Thyroid gland (tissue), 4 donors: ENCODE results near the gene ATP6V0A1. TPM values are rescaled to one million over a fixed set of nuclear protein-coding genes. Genes with fewer than 3 reads are reported as not detected.

Source experiments
- DNase-seq, 2 donors: peaks; one replicate each; pipeline ENCODE4 v3.0.0-alpha.2; 2019
- H3K27ac ChIP-seq, 3 donors: fragments of 200-600 bp; sonication (generic); 1 replicate in 2 of 3; 2 replicates in 1 of 3; pipeline ENCODE4 v1.5.1; 2016 to 2019; ENCODE audit warnings: mild to moderate bottlenecking in 1 of 3, moderate library complexity in 1 of 3
- H3K27me3 ChIP-seq: fragments of 200-600 bp; sonication (generic); one replicate; pipeline ENCODE4 v1.5.1; 2019
- H3K36me3 ChIP-seq, 2 donors: fragments of 200-600 bp; sonication (generic); one replicate each; pipeline ENCODE4 v1.5.1; 2016 to 2019
- H3K4me1 ChIP-seq, 2 donors: fragments of 200-600 bp; sonication (generic); one replicate each; pipeline ENCODE4 v1.5.1; 2017 to 2019
- H3K4me3 ChIP-seq, 3 donors: fragments of 200-600 bp; sonication (generic); replicated peaks in 1 of 3; 1 replicate in 2 of 3; 2 replicates in 1 of 3; pipeline ENCODE4 v1.5.1; 2016; ENCODE audit warnings: mild to moderate bottlenecking in 1 of 3
- H3K9me3 ChIP-seq: fragments of 200-600 bp; sonication (generic); one replicate; pipeline ENCODE4 v1.5.1; 2017
- POLR2A ChIP-seq, 2 donors: fragments of 450-650 bp; IDR thresholded peaks; one replicate each; pipeline ENCODE4 v1.6.1; 2017; ENCODE audit warnings: antibody characterized with exemption in 2 of 2, mild to moderate bottlenecking in 2 of 2, moderate library complexity in 1 of 2
- WGBS, 2 donors: methylation state at CpG; one replicate each; pipeline ENCODE4 v1.1.5; 2017; 5-methylcytosine and 5-hydroxymethylcytosine counted together
- intact Hi-C: fragments of 100-400 bp; cut with DNase I; formaldehyde crosslinking; loops from one replicate; pipeline ENCODE4 v1.15.1; 2023
- total RNA-seq, 4 donors: library from RNA; depleted of rRNA; stranded (reverse); fragments of >200 nt; gene quantifications; one replicate each; pipeline ENCODE4 v1.2.3, GENCODE V29; 2016
- TF ChIP-seq, protein P1 (sequence below), 6 experiments: fragments of 200-600 bp in 3 of 6; fragments of 450-650 bp in 3 of 6; sonication (generic) in 3 of 6; IDR thresholded peaks; one replicate each; pipeline ENCODE4 v1.5.1; 2016 to 2019; ENCODE audit warnings: antibody characterized with exemption in 6 of 6, mild to moderate bottlenecking in 2 of 6, inconsistent platforms in 1 of 6, moderate library complexity in 1 of 6

Gene ATP6V0A1
- total RNA-seq, 4 donors from 2014 or later: 75.5 to 195 (median 121) TPM

DNA sequence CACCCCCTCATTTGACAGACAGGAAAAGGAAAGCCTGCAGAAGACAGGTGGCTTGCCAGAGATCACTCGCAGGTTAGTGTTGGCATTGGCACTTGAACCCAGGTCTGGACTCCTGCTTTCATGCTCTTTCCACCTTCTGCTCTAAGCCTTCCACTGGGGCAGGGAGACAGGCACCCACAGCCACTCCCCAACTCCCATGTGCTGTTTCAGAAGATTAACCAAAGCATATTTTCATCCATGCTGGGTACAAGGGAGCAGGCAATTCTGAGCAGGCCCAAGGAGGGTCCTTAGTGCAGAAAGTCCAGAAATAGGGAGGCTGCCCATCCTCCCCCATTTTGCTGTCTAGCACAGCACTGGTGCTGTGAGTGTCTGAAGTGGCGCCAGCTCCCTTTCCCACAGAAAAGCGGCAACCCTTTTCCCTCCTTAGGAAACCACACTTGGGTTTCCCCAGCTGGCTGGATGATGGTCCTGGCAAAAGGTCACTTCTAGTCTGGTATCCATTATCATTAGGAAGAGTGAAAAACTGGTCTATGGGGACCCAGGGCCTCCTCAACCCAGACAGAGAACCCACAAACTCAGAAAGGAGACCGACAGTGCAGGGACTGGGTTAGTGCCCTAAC, 33.6 kb upstream of the ATP6V0A1 start:
- peaks cover 12 to 20% of the 10 kb centered on the region in 2 donors for H3K4me1 ChIP-seq
- DNase-seq: no peak
- intact Hi-C loops: loop anchor here (5.0 kb wide), 1 partner anchor 92 kb away; no protein-coding TSS in a partner anchor
- TF ChIP-seq, protein P1, sequence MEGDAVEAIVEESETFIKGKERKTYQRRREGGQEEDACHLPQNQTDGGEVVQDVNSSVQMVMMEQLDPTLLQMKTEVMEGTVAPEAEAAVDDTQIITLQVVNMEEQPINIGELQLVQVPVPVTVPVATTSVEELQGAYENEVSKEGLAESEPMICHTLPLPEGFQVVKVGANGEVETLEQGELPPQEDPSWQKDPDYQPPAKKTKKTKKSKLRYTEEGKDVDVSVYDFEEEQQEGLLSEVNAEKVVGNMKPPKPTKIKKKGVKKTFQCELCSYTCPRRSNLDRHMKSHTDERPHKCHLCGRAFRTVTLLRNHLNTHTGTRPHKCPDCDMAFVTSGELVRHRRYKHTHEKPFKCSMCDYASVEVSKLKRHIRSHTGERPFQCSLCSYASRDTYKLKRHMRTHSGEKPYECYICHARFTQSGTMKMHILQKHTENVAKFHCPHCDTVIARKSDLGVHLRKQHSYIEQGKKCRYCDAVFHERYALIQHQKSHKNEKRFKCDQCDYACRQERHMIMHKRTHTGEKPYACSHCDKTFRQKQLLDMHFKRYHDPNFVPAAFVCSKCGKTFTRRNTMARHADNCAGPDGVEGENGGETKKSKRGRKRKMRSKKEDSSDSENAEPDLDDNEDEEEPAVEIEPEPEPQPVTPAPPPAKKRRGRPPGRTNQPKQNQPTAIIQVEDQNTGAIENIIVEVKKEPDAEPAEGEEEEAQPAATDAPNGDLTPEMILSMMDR (IDR thresholded peaks at IDR 0.05): no peak
- TF ChIP-seq POLR2A (IDR thresholded peaks at IDR 0.05): no peak
- no peaks in the 10 kb centered on the region for H3K36me3 ChIP-seq
- H3K4me3 ChIP-seq: no peak overlapping the region
- H3K27ac ChIP-seq: peak overlapping the region in 1 of 3 donors; percentile 18
- no peaks in the 10 kb centered on the region for H3K9me3 ChIP-seq
- WGBS, 2 donors: 71 to 84% methylated on average over 4 of the region's 4 CpGs
- H3K27me3 ChIP-seq: no peaks in the 10 kb centered on the region

DNA sequence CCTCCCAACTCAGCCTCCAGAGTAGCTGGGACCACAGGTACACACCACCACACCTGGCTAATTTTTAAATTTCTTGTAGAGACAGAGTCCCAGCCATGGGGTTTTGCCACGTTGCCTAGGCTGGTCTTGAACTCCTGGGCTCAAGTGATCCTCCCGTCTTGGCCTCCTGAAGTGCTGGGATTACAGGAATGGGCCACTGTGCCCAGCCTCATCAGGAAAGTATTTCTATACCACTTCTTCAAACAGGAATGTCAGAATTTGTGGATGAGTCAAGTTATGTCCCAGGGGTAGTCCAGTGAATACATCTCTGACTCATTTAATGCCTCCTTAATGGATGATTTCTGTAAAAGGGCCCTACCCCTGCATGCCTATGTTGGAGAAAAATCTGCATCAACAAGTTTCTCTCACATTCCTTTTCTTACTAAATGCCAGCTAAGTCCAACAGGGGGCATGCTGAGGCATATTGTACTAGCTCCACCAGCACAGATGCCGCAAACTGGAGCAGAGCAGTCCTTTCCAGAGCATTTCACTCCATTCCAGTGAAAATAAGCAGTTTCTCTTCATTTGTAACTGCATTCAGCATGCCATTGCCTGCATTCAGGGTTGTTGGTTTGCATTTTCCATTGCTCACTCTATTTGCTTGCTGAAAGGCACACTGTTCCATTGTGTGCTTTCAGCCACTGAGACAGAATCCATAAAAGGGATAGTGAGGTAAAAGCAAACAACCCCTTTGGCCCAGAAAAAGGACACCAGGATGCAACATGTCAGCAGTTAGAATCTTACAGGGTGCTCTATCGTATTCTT, 30.3 kb upstream of the ATP6V0A1 start:
- no peaks in the 10 kb centered on the region for H3K27me3 ChIP-seq
- 43 to 46% methylated on average over 4 of the region's 4 CpGs for WGBS, 2 donors
- no peaks in the 10 kb centered on the region for H3K9me3 ChIP-seq
- no peaks in the 10 kb centered on the region for H3K36me3 ChIP-seq
- DNase-seq: peak; percentile 64 to 72
- no peak for TF ChIP-seq POLR2A (IDR thresholded peaks at IDR 0.05)
- TF ChIP-seq, protein P1 (IDR thresholded peaks at IDR 0.05): peak; percentile 37 to 79 (median 74)
- intact Hi-C loops: no loop called here
- H3K27ac ChIP-seq: peak overlapping the region in 1 of 3 donors; percentile 36
- H3K4me3 ChIP-seq: no peak overlapping the region
- H3K4me1 ChIP-seq: peaks cover 4 to 11% of the 10 kb centered on the region in 2 donors

DNA sequence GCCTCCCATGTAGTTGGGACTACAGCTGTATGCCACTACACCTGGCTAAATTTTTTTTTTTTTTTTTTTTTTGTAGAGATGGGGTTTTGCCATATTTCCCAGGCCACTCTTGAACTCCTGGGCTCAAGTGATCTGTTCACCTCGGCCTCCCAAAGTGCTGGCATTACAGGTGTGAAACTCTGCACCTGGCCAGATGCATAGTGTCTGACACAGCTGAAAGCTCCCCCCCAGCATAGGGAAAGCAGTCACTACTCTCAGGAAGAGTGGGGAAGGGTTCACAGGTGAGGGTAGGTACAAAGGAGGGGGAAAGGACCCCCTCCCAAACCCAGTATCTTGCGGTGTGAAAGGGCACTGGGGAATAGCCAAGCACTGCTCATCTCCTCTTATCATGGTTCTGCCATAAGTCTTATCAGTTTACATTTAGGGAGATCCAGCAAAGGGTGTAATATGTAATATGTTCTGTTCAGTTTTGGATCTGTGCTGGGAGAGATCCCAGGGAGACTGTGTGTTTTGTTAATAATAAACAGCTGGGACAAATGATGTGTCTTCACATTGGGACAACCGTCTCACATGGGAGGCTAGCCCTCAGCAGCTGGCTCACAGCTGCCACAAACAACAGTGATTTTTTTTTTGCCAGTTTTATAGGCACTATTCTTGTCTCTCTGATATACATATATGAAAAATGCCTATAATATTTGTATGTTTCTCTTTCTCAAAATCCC, 28.8 kb upstream of the ATP6V0A1 start:
- no peaks in the 10 kb centered on the region for H3K27me3 ChIP-seq
- WGBS, 2 donors: 74 to 76% methylated on average over 3 of the region's 3 CpGs

DNA sequence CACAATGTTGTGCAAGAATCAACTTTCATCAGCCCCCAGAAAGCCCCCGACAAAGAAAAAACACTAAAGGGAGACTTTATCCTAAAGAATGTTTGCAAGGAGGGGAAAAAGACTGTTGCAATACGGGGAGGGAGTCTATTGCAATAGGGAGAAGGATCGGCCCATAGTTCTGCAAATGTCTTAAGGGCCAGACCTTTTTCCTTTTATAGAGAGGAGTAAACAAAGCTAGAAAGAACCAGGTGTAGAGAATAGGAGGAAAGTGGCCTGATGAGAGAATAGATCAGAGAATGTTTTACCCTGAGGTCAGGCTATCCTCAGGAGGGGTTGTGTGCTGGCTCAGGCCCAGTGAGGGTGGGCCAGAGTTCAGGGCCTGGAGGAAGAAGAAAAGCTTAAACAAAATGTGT, 26.9 kb upstream of the ATP6V0A1 start:
- Histone ChIP-seq H3K27me3 (no peaks in the 10 kb centered on the region), H3K4me3 (no peak overlapping the region), H3K27ac (no peak overlapping the region), H3K9me3 (no peaks in the 10 kb centered on the region), H3K36me3 (no peaks in the 10 kb centered on the region), H3K4me1 (peaks cover 0 to 5% of the 10 kb centered on the region in 2 donors)
- intact Hi-C loops: no loop called here
- DNase-seq: no peak
- TF ChIP-seq, protein P1 (IDR thresholded peaks at IDR 0.05): no peak
- no peak for TF ChIP-seq POLR2A (IDR thresholded peaks at IDR 0.05)
- WGBS, 2 donors: 56 to 60% methylated on average over 3 of the region's 3 CpGs

More for the DNA sequence above, 28.8 kb upstream of the ATP6V0A1 start:
- no peaks in the 10 kb centered on the region for H3K36me3 ChIP-seq
- H3K4me1 ChIP-seq: peaks cover 0 to 4% of the 10 kb centered on the region in 2 donors
- intact Hi-C loops: no loop called here
- DNase-seq: no peak
- H3K9me3 ChIP-seq: no peaks in the 10 kb centered on the region
- H3K27ac ChIP-seq: no peak overlapping the region
- TF ChIP-seq POLR2A (IDR thresholded peaks at IDR 0.05): no peak
- TF ChIP-seq, protein P1 (IDR thresholded peaks at IDR 0.05): no peak
- H3K4me3 ChIP-seq: no peak overlapping the region
